Upper lobe of right lung (tissue), 1 donor: ENCODE measurements around the gene HHATL. TPM values are rescaled to one million over a fixed set of nuclear protein-coding genes. Genes with fewer than 3 reads are reported as not detected.

Source experiments
- ATAC-seq: fragments of 200-7000 bp; cut with Tn5 transposase; one replicate; pipeline ENCODE4 v1.9.1; 2020; ENCODE audit warnings: mild to moderate bottlenecking, moderate library complexity
- DNase-seq: peaks from one replicate; pipeline ENCODE4 v3.0.0-alpha.2; 2020
- H3K27ac ChIP-seq: fragments of 200-600 bp; one replicate; pipeline ENCODE4 v1.8.0; 2022
- H3K27me3 ChIP-seq: fragments of 200-600 bp; one replicate; pipeline ENCODE4 v1.8.0; 2022; ENCODE audit warnings: mild to moderate bottlenecking
- H3K36me3 ChIP-seq: fragments of 200-600 bp; one replicate; pipeline ENCODE4 v1.8.0; 2022
- H3K4me1 ChIP-seq: fragments of 200-600 bp; one replicate; pipeline ENCODE4 v1.8.0; 2022
- H3K4me3 ChIP-seq: fragments of 200-600 bp; one replicate; pipeline ENCODE4 v1.8.0; 2022; ENCODE audit warnings: mild to moderate bottlenecking
- H3K9me3 ChIP-seq: fragments of 200-600 bp; one replicate; pipeline ENCODE4 v1.8.0; 2022
- CTCF ChIP-seq: fragments of 200-600 bp; IDR thresholded peaks from one replicate; pipeline ENCODE4 v1.8.0; 2022; ENCODE audit warnings: antibody characterized with exemption
- intact Hi-C: fragments of 100-400 bp; cut with DNase I; formaldehyde crosslinking; loops from one replicate; pipeline ENCODE4 v1.11.0; 2022
- total RNA-seq: library from RNA; stranded (reverse); fragmentation: NEBNext Ultra II Directional; extraction: Animal tissue kit (Norgen Biotek cat#: 25700); gene quantifications from one replicate; pipeline ENCODE4 v1.2.1, GENCODE V29; 2021
- donor health status: DM: no; HTN: yes; CAD: no; lungs with severe emphysema.

HHATL gene
- total RNA-seq, 1 donor from 2014 or later = not detected

DNA sequence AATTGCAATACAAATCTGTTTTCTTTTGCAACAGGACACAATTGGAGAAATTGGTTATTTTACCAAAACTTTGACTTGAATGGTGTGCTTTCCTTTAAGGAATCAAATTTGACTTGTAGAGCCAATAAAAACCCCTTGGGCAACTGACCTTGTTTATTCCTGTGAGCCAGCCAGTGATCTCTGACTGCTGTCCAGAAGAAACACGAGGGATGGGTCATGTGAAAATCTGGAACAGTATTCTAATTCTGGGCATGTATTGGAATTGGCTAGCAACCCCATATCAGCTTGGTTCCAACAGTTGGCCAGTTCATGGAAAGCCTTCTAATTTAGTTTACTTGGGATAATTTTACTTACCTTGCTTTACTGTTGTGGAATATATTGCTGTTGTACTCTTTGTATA is 19.1 kb upstream of the HHATL start:
- intact Hi-C loops = no loop called here
- H3K9me3 ChIP-seq = no peaks in the 10 kb centered on the region
- no peak for DNase-seq
- ATAC-seq = no peak
- no peaks in the 10 kb centered on the region for H3K36me3 ChIP-seq
- no peak overlapping the region for H3K4me3 ChIP-seq
- no peak for TF ChIP-seq CTCF
- H3K27ac ChIP-seq = no peak overlapping the region
- H3K4me1 ChIP-seq = no peaks in the 10 kb centered on the region
- H3K27me3 ChIP-seq = no peaks in the 10 kb centered on the region

DNA sequence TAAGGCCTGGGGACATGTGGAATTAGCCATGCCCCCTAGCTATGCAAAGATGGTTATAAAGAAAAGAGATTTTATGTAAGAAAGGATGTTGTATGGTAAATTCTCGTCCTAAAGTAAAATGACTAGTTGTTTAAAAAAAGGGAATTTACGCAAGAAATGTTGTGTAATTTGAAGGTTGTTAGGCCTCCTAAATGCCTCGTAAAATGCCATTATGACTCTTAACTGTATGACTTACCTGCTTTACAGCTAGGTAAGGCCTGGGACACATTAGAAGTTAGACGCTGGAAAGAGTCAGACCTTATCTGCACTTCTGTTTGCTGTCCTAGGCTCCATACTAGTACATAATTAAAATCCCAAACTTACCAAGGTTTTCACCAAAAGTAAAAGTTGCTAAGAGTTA is 17.5 kb upstream of the HHATL start:
- Histone ChIP-seq H3K4me1 (no peaks in the 10 kb centered on the region), H3K36me3 (no peaks in the 10 kb centered on the region), H3K27me3 (no peaks in the 10 kb centered on the region), H3K27ac (no peak overlapping the region), H3K9me3 (no peaks in the 10 kb centered on the region), H3K4me3 (no peak overlapping the region)
- DNase-seq (no peak), ATAC-seq (no peak)
- intact Hi-C loops = no loop called here
- TF ChIP-seq CTCF = no peak

GRCh38 chr3:42719002-42719401 is 16.4 kb upstream of the HHATL start:
- no peak for DNase-seq
- no peak for ATAC-seq
- no peaks in the 10 kb centered on the region for H3K27me3 ChIP-seq
- H3K4me1 ChIP-seq = no peaks in the 10 kb centered on the region
- TF ChIP-seq CTCF = no peak
- H3K27ac ChIP-seq = no peak overlapping the region
- H3K4me3 ChIP-seq = no peak overlapping the region
- no peaks in the 10 kb centered on the region for H3K36me3 ChIP-seq
- intact Hi-C loops = no loop called here
- no peaks in the 10 kb centered on the region for H3K9me3 ChIP-seq

- Histone ChIP-seq H3K4me3 (no peak overlapping the region), H3K4me1 (no peaks in the 10 kb centered on the region), H3K27ac (no peak overlapping the region), H3K9me3 (no peaks in the 10 kb centered on the region), H3K36me3 (no peaks in the 10 kb centered on the region), H3K27me3 (no peaks in the 10 kb centered on the region)
- DNase-seq = no peak
- no peak for ATAC-seq
- TF ChIP-seq CTCF = no peak
- intact Hi-C loops = no loop called here
Measured at GRCh38 chr3:42718338-42718737, 15.7 kb upstream of the HHATL start.

- Histone ChIP-seq H3K27me3 (no peaks in the 10 kb centered on the region), H3K4me1 (no peaks in the 10 kb centered on the region), H3K36me3 (no peaks in the 10 kb centered on the region), H3K9me3 (no peaks in the 10 kb centered on the region), H3K27ac (no peak overlapping the region), H3K4me3 (no peak overlapping the region)
- DNase-seq (no peak), ATAC-seq (no peak)
- no peak for TF ChIP-seq CTCF
- intact Hi-C loops = no loop called here
Measured at GRCh38 chr3:42717306-42717705, 14.7 kb upstream of the HHATL start.

DNA sequence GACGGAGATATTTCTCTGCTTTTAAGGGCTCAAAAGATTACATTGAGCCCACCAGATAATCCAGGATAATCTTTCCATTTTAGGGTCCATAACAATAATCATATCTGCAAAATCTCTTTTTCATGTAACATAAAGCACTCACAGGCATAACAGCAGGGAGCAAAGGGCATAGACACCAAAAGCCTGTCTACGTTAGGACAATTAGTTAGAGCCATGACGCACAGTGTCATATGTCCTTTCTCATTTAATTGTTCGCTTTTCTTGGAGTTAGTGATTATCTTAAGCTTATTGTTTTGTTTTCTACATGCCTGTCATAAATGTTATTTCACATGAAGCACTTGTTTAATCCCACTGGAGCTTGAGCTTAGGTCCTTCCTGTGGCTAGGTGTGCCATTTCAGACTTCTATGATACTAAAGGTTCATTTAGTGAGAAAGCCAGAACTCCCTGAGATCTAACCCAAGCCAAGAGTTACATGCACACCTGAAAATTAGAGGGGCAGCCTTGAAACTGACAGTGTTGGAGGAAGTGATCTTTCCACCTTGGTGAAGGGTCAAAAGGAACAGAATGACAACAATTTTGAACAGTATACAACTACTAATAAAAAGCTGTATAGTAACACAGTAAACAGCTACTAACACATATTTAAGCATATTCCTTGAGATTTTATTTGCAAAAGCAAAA is 11.7 kb upstream of the HHATL start:
- DNase-seq = no peak
- intact Hi-C loops = no loop called here
- no peak overlapping the region for H3K4me3 ChIP-seq
- no peak overlapping the region for H3K27ac ChIP-seq
- no peaks in the 10 kb centered on the region for H3K4me1 ChIP-seq
- no peaks in the 10 kb centered on the region for H3K27me3 ChIP-seq
- no peaks in the 10 kb centered on the region for H3K9me3 ChIP-seq
- no peak for ATAC-seq
- no peaks in the 10 kb centered on the region for H3K36me3 ChIP-seq
- TF ChIP-seq CTCF = no peak
